Uterus (tissue), 2 donors: Measurements from ENCODE around the gene C1orf159.

ENCODE experiments used
- CTCF ChIP-seq, 4 experiments: fragments of 200-600 bp in 2 of 4; fragments of 450-650 bp in 2 of 4; sonication (generic) in 2 of 4; IDR thresholded peaks; one replicate each; pipeline ENCODE4 v1.5.1; 2016 to 2019; ENCODE audit warnings: antibody characterized with exemption in 4 of 4, mild to moderate bottlenecking in 2 of 4, moderate library complexity in 1 of 4
- POLR2A ChIP-seq, 2 donors: fragments of 450-650 bp; IDR thresholded peaks; one replicate each; pipeline ENCODE4 v1.6.1; 2016; ENCODE audit warnings: antibody characterized with exemption in 2 of 2, mild to moderate bottlenecking in 1 of 2, moderate library complexity in 1 of 2

- no peak for TF ChIP-seq CTCF (IDR thresholded peaks at IDR 0.05)
- TF ChIP-seq POLR2A (IDR thresholded peaks at IDR 0.05) = no peak
These were observed 38.0 kb upstream of the C1orf159 start for GRCh38 chr1:1153874-1154273.
